M059J (cell line): ENCODE data around the gene NFAT5. TPM values are rescaled to one million over a fixed set of nuclear protein-coding genes. Genes with fewer than 3 reads are reported as not detected.
A peak's percentile ranks its signal among the peaks of the same experiment; 100 is the strongest.
"Not testable (repeated sequence)": the region's sequence is repeated elsewhere in the genome, so short reads cannot be mapped to it uniquely, and the experiment has no call there.

ENCODE experiments used
- DNase-seq: peaks from one replicate; pipeline ENCODE4 v3.0.0-alpha.2; 2012; ENCODE audit warnings: low read depth
- total RNA-seq: library from RNA; depleted of rRNA; stranded (reverse); fragments of >200 nt; shearing (Covaris generic); gene quantifications from 2 replicates; pipeline ENCODE4 v1.2.3, GENCODE V29; 2014

The NFAT5 gene
- total RNA-seq, 1 experiment from 2014 or later, result 34.5 TPM

- DNase-seq, result no peak
Measured at GRCh38 chr16:69706256-69706974, 140.6 kb downstream of the NFAT5 start.

- DNase-seq, result no peak
Measured at GRCh38 chr16:69706975-69707340, 141.2 kb downstream of the NFAT5 start.

- no peak for DNase-seq
Measured at GRCh38 chr16:69707920-69708683, 142.3 kb downstream of the NFAT5 start.

- peak; percentile 79 for DNase-seq
Measured at GRCh38 chr16:69709456-69710084, 143.8 kb downstream of the NFAT5 start.

- DNase-seq, result peak; percentile 79
Measured at GRCh38 chr16:69711115-69711740, 145.5 kb downstream of the NFAT5 start.

- no peak for DNase-seq
Measured at GRCh38 chr16:69712277-69712676, 146.5 kb downstream of the NFAT5 start.

- no peak for DNase-seq
Measured at GRCh38 chr16:69712914-69713581, 147.3 kb downstream of the NFAT5 start.

GRCh38 chr16:69717066-69717465, 151.3 kb downstream of the NFAT5 start:
- no peak for DNase-seq

- DNase-seq, result no peak
Measured at GRCh38 chr16:69718111-69718764, 152.5 kb downstream of the NFAT5 start.

GRCh38 chr16:69720822-69721430, 155.2 kb downstream of the NFAT5 start:
- DNase-seq, result no peak

- no peak for DNase-seq
Measured at GRCh38 chr16:69721441-69721957, 155.7 kb downstream of the NFAT5 start.

- no peak for DNase-seq
Measured at GRCh38 chr16:69724414-69724873, 158.7 kb downstream of the NFAT5 start.

- no peak for DNase-seq
Measured at GRCh38 chr16:69724981-69725479, 159.3 kb downstream of the NFAT5 start.

- DNase-seq, result no peak
Measured at GRCh38 chr16:69725480-69726312, 159.9 kb downstream of the NFAT5 start.

GRCh38 chr16:69726313-69727060, 160.7 kb downstream of the NFAT5 start, which contains the start of gene NQO1:
NQO1 (minus strand) TSS chr16:69726560; CDS start chr16:69726439, 121 bp downstream.
- peak; percentile 99 for DNase-seq

GRCh38 chr16:69727916-69728270, 162.1 kb downstream of the NFAT5 start:
- DNase-seq, result peak; percentile 56

- DNase-seq, result not testable (repeated sequence)
Measured at GRCh38 chr16:69729030-69729429, 163.3 kb downstream of the NFAT5 start.

- DNase-seq, result not testable (repeated sequence)
Measured at GRCh38 chr16:69731280-69731679, 165.5 kb downstream of the NFAT5 start.
